Measurements from ENCODE around the gene NSG1. TPM values are rescaled to one million over a fixed set of nuclear protein-coding genes. Genes with fewer than 3 reads are reported as not detected.

Gene NSG1
- total and polyA plus RNA-seq, 2 of the 4 experiments (the other 2 are of a cell fraction): 0.72 to 1.6 TPM

- TF ChIP-seq MXI1 (IDR thresholded peaks at IDR 0.05; ENCODE audit: borderline replicate concordance, low read depth, low read length): peak; percentile 100
- no peak for TF ChIP-seq RFX5 (IDR thresholded peaks at IDR 0.05; ENCODE audit: low read depth, low read length)
Measured at GRCh38 chr4:4430492-4431195, 43.7 kb downstream of the NSG1 start (continued).

- no peak overlapping the region for H2AK9ac ChIP-seq (replicated peaks; ENCODE audit: low read depth, low read length, poor library complexity)
- H3K9me1 ChIP-seq (ENCODE audit: insufficient read depth, low read length): peaks cover 16% of the 10 kb centered on the region
- no peak for ATAC-seq (ENCODE audit: low read depth)
- no peak overlapping the region for H3K56ac ChIP-seq (ENCODE audit: extremely low read depth, insufficient read depth, low read length)
- peaks cover 4% of the 10 kb centered on the region in 2 experiments; a peak in 1 of 4 replicates for H3K79me1 ChIP-seq (ENCODE audit: low read depth in 1 of 2, low read length in 2 of 2)
- DNase-seq: no peak
- H2AFZ ChIP-seq (replicated peaks; ENCODE audit: low read length, poor library complexity): no peak overlapping the region
- no peak overlapping the region for H4K5ac ChIP-seq (ENCODE audit: low read depth, low read length)
- H3K4me3 ChIP-seq (ENCODE audit: insufficient read depth, low read depth, low read length): no peak overlapping the region
- no peaks in the 10 kb centered on the region for H3K27me3 ChIP-seq (ENCODE audit: control insufficient read depth, insufficient read depth, low read length)
- no peak overlapping the region for H4K91ac ChIP-seq (ENCODE audit: insufficient read depth, low read depth, low read length)
- H3K14ac ChIP-seq (replicated peaks; ENCODE audit: low read depth, low read length): no peak overlapping the region
- CTCF ChIA-PET: interaction anchor here (0.5 to 0.8 kb wide), 2 partner anchors 22 to 172 kb away, joined by 3 to 4 read pairs; no protein-coding TSS in a partner anchor
- in situ Hi-C loops (cut with MboI; ENCODE audit: low sequenced_read_pairs): no loop called here
- POLR2A ChIA-PET (ENCODE audit: unreplicated experiment): no interaction called here
- H3K4me1 ChIP-seq (ENCODE audit: control insufficient read depth, insufficient read depth, low read length): peaks cover 2% of the 10 kb centered on the region; the same call in 1 of the 2 replicates
- H2BK5ac ChIP-seq (ENCODE audit: low read depth, low read length, poor library complexity, severe bottlenecking): no peak overlapping the region
- H3K18ac ChIP-seq (ENCODE audit: low read depth, low read length): no peak overlapping the region
- H3K4me2 ChIP-seq (ENCODE audit: low read depth, low read length): no peak overlapping the region
- dilution Hi-C loops (cut with HindIII; ENCODE audit: low sequenced_read_pairs, unreplicated experiment): no loop called here
- H2BK20ac ChIP-seq (ENCODE audit: low read depth, low read length): no peak overlapping the region
- WGBS, 2 experiments (ENCODE audit: extremely low coverage in 2 of 2, insufficient read length in 1 of 2): 97% methylated on average over 4 of the region's 11 CpGs; no CpG with 5 or more reads in 1 of the 2 experiments
- TF ChIP-seq MAZ (IDR thresholded peaks at IDR 0.05; ENCODE audit: borderline replicate concordance, low read depth, low read length): no peak
- TF ChIP-seq USF2 (IDR thresholded peaks at IDR 0.05; ENCODE audit: low read depth, low read length): no peak
- TF ChIP-seq RAD21 (IDR thresholded peaks at IDR 0.05; ENCODE audit: low read length): no peak
- TF ChIP-seq ELK1 (IDR thresholded peaks at IDR 0.05; ENCODE audit: borderline replicate concordance, low read depth, low read length): no peak
- no peak for TF ChIP-seq RFX5 (IDR thresholded peaks at IDR 0.05; ENCODE audit: low read depth, low read length)
- no peak for TF ChIP-seq CTCF (conservative IDR thresholded peaks at IDR 0.05; ENCODE audit: low read depth, low read length)
- no peak overlapping the region for H2BK15ac ChIP-seq (ENCODE audit: low read depth, low read length)
- peaks cover 17% of the 10 kb centered on the region for H3K36me3 ChIP-seq (ENCODE audit: control insufficient read depth, insufficient read depth, low read length)
- no peaks in the 10 kb centered on the region for H3K9me3 ChIP-seq (ENCODE audit: control insufficient read depth, insufficient read depth, low read length)
- H3K4ac ChIP-seq (ENCODE audit: low read depth, low read length): no peak overlapping the region
- H2AK5ac ChIP-seq (ENCODE audit: low read depth, low read length): no peak overlapping the region
- no TSS peak for BruUV-seq (replicated peaks)
- no peak overlapping the region for H4K8ac ChIP-seq (ENCODE audit: low read depth in 2 of 2, low read length in 2 of 2)
- no peak overlapping the region for H3K23ac ChIP-seq (ENCODE audit: low read depth, low read length)
- H4K20me1 ChIP-seq (ENCODE audit: insufficient read depth, low read length): peaks cover 7% of the 10 kb centered on the region
- intact Hi-C loops (cut with micrococcal nuclease): no loop called here
- H3K27ac ChIP-seq (ENCODE audit: insufficient read depth, low read length): no peak overlapping the region
- H2BK120ac ChIP-seq (ENCODE audit: low read depth, low read length): no peak overlapping the region
- H3K9ac ChIP-seq (ENCODE audit: low read depth, low read length): no peak overlapping the region
Measured at GRCh38 chr4:4432341-4433125, 45.6 kb downstream of the NSG1 start.
